Testis (tissue), 2 donors: ENCODE measurements around the gene CAVIN2.

Experiments
- POLR2A ChIP-seq: fragments of 450-650 bp; IDR thresholded peaks from one replicate; pipeline ENCODE4 v1.6.1; 2017; ENCODE audit warnings: antibody characterized with exemption, mild to moderate bottlenecking, moderate library complexity
- TF ChIP-seq, protein P1 (sequence below), 3 experiments: fragments of 450-650 bp in 2 of 3; fragments of 200-600 bp in 1 of 3; sonication (generic) in 1 of 3; IDR thresholded peaks; one replicate each; pipeline ENCODE4 v1.5.1; 2016 to 2019; ENCODE audit warnings: antibody characterized with exemption in 3 of 3, mild to moderate bottlenecking in 2 of 3, moderate library complexity in 1 of 3

DNA sequence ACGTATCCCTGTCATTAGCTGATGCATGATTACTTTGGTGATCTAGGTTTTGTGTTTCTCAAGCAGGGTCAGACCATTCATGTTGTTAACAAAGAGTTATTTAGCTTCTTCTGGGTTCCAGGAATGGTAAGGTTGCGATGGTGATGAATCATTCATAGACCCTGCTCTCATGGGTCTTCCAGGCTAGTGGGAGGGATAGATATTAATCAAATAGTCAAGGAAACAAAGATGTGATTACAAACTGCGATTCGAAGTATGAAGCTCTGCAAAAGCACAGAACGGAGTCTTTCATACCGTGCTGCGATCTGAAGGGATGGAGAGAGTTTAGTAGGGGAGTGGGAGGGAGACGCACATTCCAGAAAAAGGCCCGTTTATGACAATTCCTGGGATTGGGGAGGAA lies 42.1 kb downstream of the CAVIN2 start:
- TF ChIP-seq POLR2A, result no peak
- TF ChIP-seq, protein P1, sequence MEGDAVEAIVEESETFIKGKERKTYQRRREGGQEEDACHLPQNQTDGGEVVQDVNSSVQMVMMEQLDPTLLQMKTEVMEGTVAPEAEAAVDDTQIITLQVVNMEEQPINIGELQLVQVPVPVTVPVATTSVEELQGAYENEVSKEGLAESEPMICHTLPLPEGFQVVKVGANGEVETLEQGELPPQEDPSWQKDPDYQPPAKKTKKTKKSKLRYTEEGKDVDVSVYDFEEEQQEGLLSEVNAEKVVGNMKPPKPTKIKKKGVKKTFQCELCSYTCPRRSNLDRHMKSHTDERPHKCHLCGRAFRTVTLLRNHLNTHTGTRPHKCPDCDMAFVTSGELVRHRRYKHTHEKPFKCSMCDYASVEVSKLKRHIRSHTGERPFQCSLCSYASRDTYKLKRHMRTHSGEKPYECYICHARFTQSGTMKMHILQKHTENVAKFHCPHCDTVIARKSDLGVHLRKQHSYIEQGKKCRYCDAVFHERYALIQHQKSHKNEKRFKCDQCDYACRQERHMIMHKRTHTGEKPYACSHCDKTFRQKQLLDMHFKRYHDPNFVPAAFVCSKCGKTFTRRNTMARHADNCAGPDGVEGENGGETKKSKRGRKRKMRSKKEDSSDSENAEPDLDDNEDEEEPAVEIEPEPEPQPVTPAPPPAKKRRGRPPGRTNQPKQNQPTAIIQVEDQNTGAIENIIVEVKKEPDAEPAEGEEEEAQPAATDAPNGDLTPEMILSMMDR (IDR thresholded peaks at IDR 0.05), result no peak
